Endothelial cell of umbilical vein (primary cell): ENCODE measurements around the gene CEP95.

ENCODE experiments used
- CTCF ChIP-seq, 2 donors: IDR thresholded peaks; 1 replicate in 1 of 2; 2 replicates in 1 of 2; pipeline ENCODE4 v1.5.1; 2011; ENCODE audit warnings: low read length in 2 of 2, mild to moderate bottlenecking in 2 of 2, moderate library complexity in 2 of 2, control low read depth in 1 of 2, inconsistent platforms in 1 of 2, low read depth in 1 of 2; ENCODE audit not compliant: insufficient read depth in 1 of 2; ENCODE audit errors: extremely low read depth in 1 of 2
- EZH2 ChIP-seq: IDR thresholded peaks from 2 replicates; pipeline ENCODE4 v1.6.1; 2012; ENCODE audit warnings: borderline replicate concordance, low read depth, mild to moderate bottlenecking, moderate library complexity, low read length, inconsistent platforms; ENCODE audit not compliant: severe bottlenecking
- JUN ChIP-seq: IDR thresholded peaks from 2 replicates; pipeline ENCODE4 v1.6.1; 2011; ENCODE audit warnings: borderline replicate concordance, low read depth; ENCODE audit not compliant: insufficient read length, insufficient read depth
- MAX ChIP-seq: IDR thresholded peaks from 2 replicates; pipeline ENCODE4 v1.6.1; 2011; ENCODE audit not compliant: insufficient read depth, insufficient read length
- POLR2A ChIP-seq: IDR thresholded peaks from 2 replicates; pipeline ENCODE4 v1.6.1; 2012; ENCODE audit warnings: low read depth, mild to moderate bottlenecking, control low read depth, low read length
- POLR2AphosphoS5 ChIP-seq: IDR thresholded peaks from 2 replicates; pipeline ENCODE4 v1.6.1; 2012; ENCODE audit warnings: low read depth, mild to moderate bottlenecking, control low read depth, low read length, moderate library complexity; ENCODE audit not compliant: insufficient read depth

GRCh38 chr17:64460955-64461354, 45.8 kb upstream of the CEP95 start:
- TF ChIP-seq POLR2AphosphoS5 (no peak), JUN (no peak), CTCF (IDR thresholded peaks at IDR 0.05; ENCODE audit: extremely low read depth in 1 of 2, insufficient read depth in 1 of 2, low read depth in 1 of 2, low read length in 2 of 2) (no peak), POLR2A (no peak), EZH2 (no peak), MAX (no peak)
